ENCODE measurements around the gene RND1.

DNA sequence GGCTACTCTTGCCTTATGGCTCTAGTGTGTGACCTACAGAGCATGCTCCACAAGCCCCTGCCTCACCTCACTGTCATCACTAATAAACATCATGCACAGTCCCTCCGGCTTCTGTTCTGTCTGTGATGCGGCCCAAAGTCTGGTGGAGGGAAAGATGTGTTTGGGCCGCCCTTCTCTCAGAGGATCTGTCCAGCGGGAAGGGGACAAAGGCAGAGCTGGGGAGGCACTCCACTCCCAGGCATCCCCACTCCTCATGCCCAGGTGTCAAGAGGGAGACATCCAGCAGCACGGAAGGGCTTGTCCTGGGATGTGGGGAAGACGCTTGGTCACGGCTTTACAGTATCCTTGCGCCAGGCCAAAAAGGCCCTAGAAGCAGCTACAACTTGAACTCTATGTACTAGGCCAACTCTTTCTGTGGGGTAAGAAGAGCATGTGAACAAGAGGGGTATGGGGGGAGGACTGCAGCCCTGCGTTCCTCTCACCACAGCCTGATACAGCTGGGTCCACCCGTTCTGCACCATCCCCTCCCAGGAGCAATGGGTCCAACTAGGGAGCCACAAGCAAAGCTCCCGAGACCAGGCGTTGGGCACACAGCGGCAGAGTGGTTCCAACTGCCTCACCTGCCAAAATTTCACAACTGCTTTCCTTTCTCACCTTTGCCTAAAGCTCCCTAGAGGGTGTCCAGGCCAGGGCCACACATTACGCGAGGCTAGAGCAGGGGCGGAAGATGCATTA lies 36.7 kb downstream of the RND1 start:
- TF ChIP-seq, protein P1, sequence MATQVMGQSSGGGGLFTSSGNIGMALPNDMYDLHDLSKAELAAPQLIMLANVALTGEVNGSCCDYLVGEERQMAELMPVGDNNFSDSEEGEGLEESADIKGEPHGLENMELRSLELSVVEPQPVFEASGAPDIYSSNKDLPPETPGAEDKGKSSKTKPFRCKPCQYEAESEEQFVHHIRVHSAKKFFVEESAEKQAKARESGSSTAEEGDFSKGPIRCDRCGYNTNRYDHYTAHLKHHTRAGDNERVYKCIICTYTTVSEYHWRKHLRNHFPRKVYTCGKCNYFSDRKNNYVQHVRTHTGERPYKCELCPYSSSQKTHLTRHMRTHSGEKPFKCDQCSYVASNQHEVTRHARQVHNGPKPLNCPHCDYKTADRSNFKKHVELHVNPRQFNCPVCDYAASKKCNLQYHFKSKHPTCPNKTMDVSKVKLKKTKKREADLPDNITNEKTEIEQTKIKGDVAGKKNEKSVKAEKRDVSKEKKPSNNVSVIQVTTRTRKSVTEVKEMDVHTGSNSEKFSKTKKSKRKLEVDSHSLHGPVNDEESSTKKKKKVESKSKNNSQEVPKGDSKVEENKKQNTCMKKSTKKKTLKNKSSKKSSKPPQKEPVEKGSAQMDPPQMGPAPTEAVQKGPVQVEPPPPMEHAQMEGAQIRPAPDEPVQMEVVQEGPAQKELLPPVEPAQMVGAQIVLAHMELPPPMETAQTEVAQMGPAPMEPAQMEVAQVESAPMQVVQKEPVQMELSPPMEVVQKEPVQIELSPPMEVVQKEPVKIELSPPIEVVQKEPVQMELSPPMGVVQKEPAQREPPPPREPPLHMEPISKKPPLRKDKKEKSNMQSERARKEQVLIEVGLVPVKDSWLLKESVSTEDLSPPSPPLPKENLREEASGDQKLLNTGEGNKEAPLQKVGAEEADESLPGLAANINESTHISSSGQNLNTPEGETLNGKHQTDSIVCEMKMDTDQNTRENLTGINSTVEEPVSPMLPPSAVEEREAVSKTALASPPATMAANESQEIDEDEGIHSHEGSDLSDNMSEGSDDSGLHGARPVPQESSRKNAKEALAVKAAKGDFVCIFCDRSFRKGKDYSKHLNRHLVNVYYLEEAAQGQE (IDR thresholded peaks at IDR 0.05; ENCODE audit: low read depth, low read length): no peak
- TF ChIP-seq, protein P2, sequence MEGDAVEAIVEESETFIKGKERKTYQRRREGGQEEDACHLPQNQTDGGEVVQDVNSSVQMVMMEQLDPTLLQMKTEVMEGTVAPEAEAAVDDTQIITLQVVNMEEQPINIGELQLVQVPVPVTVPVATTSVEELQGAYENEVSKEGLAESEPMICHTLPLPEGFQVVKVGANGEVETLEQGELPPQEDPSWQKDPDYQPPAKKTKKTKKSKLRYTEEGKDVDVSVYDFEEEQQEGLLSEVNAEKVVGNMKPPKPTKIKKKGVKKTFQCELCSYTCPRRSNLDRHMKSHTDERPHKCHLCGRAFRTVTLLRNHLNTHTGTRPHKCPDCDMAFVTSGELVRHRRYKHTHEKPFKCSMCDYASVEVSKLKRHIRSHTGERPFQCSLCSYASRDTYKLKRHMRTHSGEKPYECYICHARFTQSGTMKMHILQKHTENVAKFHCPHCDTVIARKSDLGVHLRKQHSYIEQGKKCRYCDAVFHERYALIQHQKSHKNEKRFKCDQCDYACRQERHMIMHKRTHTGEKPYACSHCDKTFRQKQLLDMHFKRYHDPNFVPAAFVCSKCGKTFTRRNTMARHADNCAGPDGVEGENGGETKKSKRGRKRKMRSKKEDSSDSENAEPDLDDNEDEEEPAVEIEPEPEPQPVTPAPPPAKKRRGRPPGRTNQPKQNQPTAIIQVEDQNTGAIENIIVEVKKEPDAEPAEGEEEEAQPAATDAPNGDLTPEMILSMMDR (IDR thresholded peaks at IDR 0.05): no peak
- TF ChIP-seq RCOR1 (IDR thresholded peaks at IDR 0.05; ENCODE audit: low read length) (no peak), EZH2phosphoT487 (IDR thresholded peaks at IDR 0.05; ENCODE audit: borderline replicate concordance, low read depth) (no peak), CHD2 (IDR thresholded peaks at IDR 0.05; ENCODE audit: low read length, partially characterized antibody) (no peak), GABPA (IDR thresholded peaks at IDR 0.05; ENCODE audit: low read depth) (no peak), RAD21 (IDR thresholded peaks at IDR 0.05; ENCODE audit: low read length) (no peak), TCF12 (IDR thresholded peaks at IDR 0.05) (no peak), EP300 (IDR thresholded peaks at IDR 0.05; ENCODE audit: borderline replicate concordance in 1 of 2, low read depth in 1 of 2, low read length in 1 of 2) (no peak), FOSL2 (IDR thresholded peaks at IDR 0.05; ENCODE audit: borderline replicate concordance, low read depth) (no peak)
- TF ChIP-seq, protein P3, sequence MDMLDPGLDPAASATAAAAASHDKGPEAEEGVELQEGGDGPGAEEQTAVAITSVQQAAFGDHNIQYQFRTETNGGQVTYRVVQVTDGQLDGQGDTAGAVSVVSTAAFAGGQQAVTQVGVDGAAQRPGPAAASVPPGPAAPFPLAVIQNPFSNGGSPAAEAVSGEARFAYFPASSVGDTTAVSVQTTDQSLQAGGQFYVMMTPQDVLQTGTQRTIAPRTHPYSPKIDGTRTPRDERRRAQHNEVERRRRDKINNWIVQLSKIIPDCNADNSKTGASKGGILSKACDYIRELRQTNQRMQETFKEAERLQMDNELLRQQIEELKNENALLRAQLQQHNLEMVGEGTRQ (IDR thresholded peaks at IDR 0.05; ENCODE audit: borderline replicate concordance, low read depth, low read length): no peak

Data from SK-N-SH (cell line).